ENCODE measurements around the gene DTWD2. TPM values are rescaled to one million over a fixed set of nuclear protein-coding genes. Genes with fewer than 3 reads are reported as not detected.

Gene DTWD2
- polyA plus RNA-seq = 4.0 TPM

GRCh38 chr5:118987988-118988865 lies at the start of gene DTWD2:
TSS of gene DTWD2 (minus strand) at chr5:118988547. CDS start at chr5:118988511, 36 bp downstream.
- no peaks in the 10 kb centered on the region for H3K9me3 Mint-ChIP-seq
- peak within 1 kb of the TSS; percentile 73 to 88 (median 78) for H3K27ac Mint-ChIP-seq
- no peaks in the 10 kb centered on the region for H3K36me3 Mint-ChIP-seq
- no peaks in the 10 kb centered on the region for H3K27me3 Mint-ChIP-seq
- H3K4me3 Mint-ChIP-seq = peak within 1 kb of the TSS; percentile 83 to 93 (median 90)
- peaks cover 7 to 22% (median 17%) of the 10 kb centered on the region in 3 donors for H3K4me1 Mint-ChIP-seq

GRCh38 chr5:119037496-119038215 lies 49.3 kb upstream of the DTWD2 start:
- H3K4me3 Mint-ChIP-seq = no peak overlapping the region

GRCh38 chr5:119036101-119036762 lies 47.9 kb upstream of the DTWD2 start:
- no peaks in the 10 kb centered on the region for H3K27me3 Mint-ChIP-seq
- H3K9me3 Mint-ChIP-seq = no peaks in the 10 kb centered on the region
- H3K4me3 Mint-ChIP-seq = no peak overlapping the region
- peaks cover 20 to 26% (median 23%) of the 10 kb centered on the region in 3 donors for H3K4me1 Mint-ChIP-seq
- no peak overlapping the region for H3K27ac Mint-ChIP-seq
- H3K36me3 Mint-ChIP-seq = peaks cover 5% of the 10 kb centered on the region

More at GRCh38 chr5:119037496-119038215, 49.3 kb upstream of the DTWD2 start:
- no peaks in the 10 kb centered on the region for H3K9me3 Mint-ChIP-seq
- H3K27me3 Mint-ChIP-seq = no peaks in the 10 kb centered on the region
- peaks cover 5% of the 10 kb centered on the region for H3K36me3 Mint-ChIP-seq
- no peak overlapping the region for H3K27ac Mint-ChIP-seq
- peaks cover 7 to 16% (median 10%) of the 10 kb centered on the region in 3 donors for H3K4me1 Mint-ChIP-seq

GRCh38 chr5:119033135-119033534 lies 44.8 kb upstream of the DTWD2 start:
- H3K4me3 Mint-ChIP-seq = peak overlapping the region in 3 of 4 donors; percentile 12 to 89 (median 77)
- H3K9me3 Mint-ChIP-seq = no peaks in the 10 kb centered on the region

GRCh38 chr5:119032656-119033055 lies 44.3 kb upstream of the DTWD2 start:
- peak overlapping the region; percentile 8 to 89 (median 50) for H3K4me3 Mint-ChIP-seq
- H3K4me1 Mint-ChIP-seq = peaks cover 33 to 35% (median 33%) of the 10 kb centered on the region in 3 donors
- peak overlapping the region; percentile 40 to 92 (median 87) for H3K27ac Mint-ChIP-seq
- peaks cover 3% of the 10 kb centered on the region for H3K36me3 Mint-ChIP-seq
- no peaks in the 10 kb centered on the region for H3K9me3 Mint-ChIP-seq
- H3K27me3 Mint-ChIP-seq = no peaks in the 10 kb centered on the region

More at GRCh38 chr5:119033135-119033534, 44.8 kb upstream of the DTWD2 start:
- peaks cover 3% of the 10 kb centered on the region for H3K36me3 Mint-ChIP-seq
- H3K4me1 Mint-ChIP-seq = peaks cover 31 to 32% (median 32%) of the 10 kb centered on the region in 3 donors
- no peaks in the 10 kb centered on the region for H3K27me3 Mint-ChIP-seq
- H3K27ac Mint-ChIP-seq = peak overlapping the region; percentile 40 to 92 (median 87)

GRCh38 chr5:119031905-119032304 lies 43.6 kb upstream of the DTWD2 start:
- peaks cover 33 to 41% (median 35%) of the 10 kb centered on the region in 3 donors for H3K4me1 Mint-ChIP-seq
- no peaks in the 10 kb centered on the region for H3K27me3 Mint-ChIP-seq
- no peaks in the 10 kb centered on the region for H3K9me3 Mint-ChIP-seq
- peak overlapping the region; percentile 38 to 90 (median 76) for H3K4me3 Mint-ChIP-seq
- H3K36me3 Mint-ChIP-seq = peaks cover 3% of the 10 kb centered on the region
- H3K27ac Mint-ChIP-seq = peak overlapping the region; percentile 83 to 92 (median 85)

- Mint-ChIP-seq H3K4me1 (peaks cover 33 to 43% (median 35%) of the 10 kb centered on the region in 3 donors), H3K27ac (peak overlapping the region; percentile 83 to 92 (median 85)), H3K36me3 (peaks cover 3% of the 10 kb centered on the region), H3K27me3 (no peaks in the 10 kb centered on the region), H3K4me3 (peak overlapping the region; percentile 38 to 90 (median 76)), H3K9me3 (no peaks in the 10 kb centered on the region)
Measured at GRCh38 chr5:119031011-119031886, 42.9 kb upstream of the DTWD2 start.

- H3K27ac Mint-ChIP-seq = peak overlapping the region; percentile 9 to 78 (median 31)
- peak overlapping the region in 3 of 4 donors; percentile 5 to 76 (median 58) for H3K4me3 Mint-ChIP-seq
- H3K4me1 Mint-ChIP-seq = peaks cover 38 to 45% (median 40%) of the 10 kb centered on the region in 3 donors
- no peaks in the 10 kb centered on the region for H3K27me3 Mint-ChIP-seq
- peaks cover 5% of the 10 kb centered on the region for H3K36me3 Mint-ChIP-seq
- H3K9me3 Mint-ChIP-seq = peaks cover 0 to 4% (median 0%) of the 10 kb centered on the region in 3 donors
Measured at GRCh38 chr5:119028575-119028974, 40.2 kb upstream of the DTWD2 start.

- Mint-ChIP-seq H3K4me3 (peak overlapping the region in 1 of 4 donors; percentile 85), H3K27me3 (no peaks in the 10 kb centered on the region)
Measured at GRCh38 chr5:119022773-119023172, 34.4 kb upstream of the DTWD2 start.

GRCh38 chr5:119022017-119022745 lies 33.8 kb upstream of the DTWD2 start:
- Mint-ChIP-seq H3K4me1 (peaks cover 31 to 48% (median 46%) of the 10 kb centered on the region in 3 donors), H3K36me3 (peaks cover 5% of the 10 kb centered on the region), H3K27ac (peak overlapping the region in 2 of 3 donors; percentile 10 to 35), H3K4me3 (peak overlapping the region in 3 of 4 donors; percentile 15 to 85 (median 56)), H3K9me3 (peaks cover 0 to 4% (median 0%) of the 10 kb centered on the region in 3 donors), H3K27me3 (no peaks in the 10 kb centered on the region)

More at GRCh38 chr5:119022773-119023172, 34.4 kb upstream of the DTWD2 start:
- Mint-ChIP-seq H3K36me3 (peaks cover 5% of the 10 kb centered on the region), H3K27ac (peak overlapping the region in 1 of 3 donors; percentile 35), H3K9me3 (peaks cover 0 to 4% (median 0%) of the 10 kb centered on the region in 3 donors), H3K4me1 (peaks cover 28 to 48% (median 46%) of the 10 kb centered on the region in 3 donors)

GRCh38 chr5:119021149-119021732 lies 32.9 kb upstream of the DTWD2 start:
- Mint-ChIP-seq H3K27ac (peak overlapping the region in 1 of 3 donors; percentile 3), H3K9me3 (peaks cover 0 to 4% (median 0%) of the 10 kb centered on the region in 3 donors), H3K27me3 (no peaks in the 10 kb centered on the region), H3K4me3 (no peak overlapping the region), H3K36me3 (peaks cover 5% of the 10 kb centered on the region), H3K4me1 (peaks cover 40 to 52% (median 47%) of the 10 kb centered on the region in 3 donors)

GRCh38 chr5:119019949-119020348 lies 31.6 kb upstream of the DTWD2 start:
- Mint-ChIP-seq H3K27ac (peak overlapping the region in 2 of 3 donors; percentile 21 to 63), H3K9me3 (peaks cover 0 to 3% (median 0%) of the 10 kb centered on the region in 3 donors), H3K27me3 (no peaks in the 10 kb centered on the region), H3K4me3 (peak overlapping the region in 1 of 4 donors; percentile 14), H3K36me3 (no peaks in the 10 kb centered on the region), H3K4me1 (peaks cover 50 to 60% (median 54%) of the 10 kb centered on the region in 3 donors)

Data from IgD-negative memory B cell (primary cell).